SIG-M5 (cell line): ENCODE results near the gene ASTL.
A peak's percentile ranks its signal among the peaks of the same experiment; 100 is the strongest.

Experiments used
- DNase-seq: peaks from one replicate; lab custom pipeline; 2025; lab: John Stamatoyannopoulos, UW

The ASTL gene

DNA sequence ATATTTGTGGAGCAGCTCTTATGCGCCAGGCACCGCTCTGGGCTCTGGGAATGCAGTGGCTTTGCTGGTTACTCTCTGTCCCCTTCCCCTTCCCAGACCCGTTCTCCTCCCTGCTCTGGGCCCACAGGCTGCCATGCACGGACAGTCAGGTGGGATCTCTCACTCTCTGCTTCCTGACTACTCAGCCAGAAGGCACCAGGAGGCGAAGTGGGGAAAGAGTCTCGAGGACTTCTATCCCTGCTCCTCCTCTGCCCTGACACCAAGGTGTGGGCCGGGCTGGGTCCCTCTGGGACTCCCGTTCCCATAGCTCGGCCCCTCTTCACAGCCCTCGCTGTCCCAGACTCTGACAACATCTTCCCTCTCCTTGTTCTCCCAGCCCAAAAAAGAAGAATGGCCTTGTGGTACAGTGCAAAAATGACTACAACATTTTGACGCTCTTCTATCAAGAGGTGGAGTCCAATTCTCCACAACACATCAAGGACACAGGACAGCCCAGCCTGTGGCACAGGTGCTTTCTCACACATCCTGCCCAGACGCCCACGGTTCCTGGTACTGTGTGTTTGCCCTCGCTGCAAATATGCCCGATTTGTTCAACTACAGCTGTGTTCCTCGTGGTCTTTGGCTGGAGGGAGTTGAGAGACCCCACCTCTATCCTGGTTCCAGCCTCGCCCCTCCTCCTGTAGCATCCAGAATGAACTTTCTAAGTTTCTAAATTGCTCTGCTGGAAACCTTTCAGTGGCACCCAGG, 21.0 kb upstream of the ASTL start:
- no peak for DNase-seq

DNA sequence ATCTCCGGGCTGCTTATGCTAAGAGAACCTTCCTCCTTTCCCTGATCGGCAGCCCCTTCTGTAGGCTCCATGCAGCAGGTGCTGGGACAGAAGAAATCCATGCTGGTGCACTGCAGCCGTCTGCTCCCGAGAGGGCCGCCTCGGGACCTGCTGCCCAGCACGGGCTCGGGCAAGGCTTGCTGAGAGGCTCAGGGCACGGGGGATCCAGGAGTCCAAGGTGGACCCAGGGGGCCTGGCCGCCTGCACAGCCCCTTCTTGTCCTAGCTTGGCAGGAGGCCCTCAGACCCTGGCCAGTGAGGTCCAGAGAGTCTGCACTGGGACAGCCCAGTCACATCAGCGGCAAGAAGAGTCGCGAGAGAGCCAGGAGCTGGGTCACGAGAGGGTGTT, 20.2 kb upstream of the ASTL start:
- no peak for DNase-seq

DNA sequence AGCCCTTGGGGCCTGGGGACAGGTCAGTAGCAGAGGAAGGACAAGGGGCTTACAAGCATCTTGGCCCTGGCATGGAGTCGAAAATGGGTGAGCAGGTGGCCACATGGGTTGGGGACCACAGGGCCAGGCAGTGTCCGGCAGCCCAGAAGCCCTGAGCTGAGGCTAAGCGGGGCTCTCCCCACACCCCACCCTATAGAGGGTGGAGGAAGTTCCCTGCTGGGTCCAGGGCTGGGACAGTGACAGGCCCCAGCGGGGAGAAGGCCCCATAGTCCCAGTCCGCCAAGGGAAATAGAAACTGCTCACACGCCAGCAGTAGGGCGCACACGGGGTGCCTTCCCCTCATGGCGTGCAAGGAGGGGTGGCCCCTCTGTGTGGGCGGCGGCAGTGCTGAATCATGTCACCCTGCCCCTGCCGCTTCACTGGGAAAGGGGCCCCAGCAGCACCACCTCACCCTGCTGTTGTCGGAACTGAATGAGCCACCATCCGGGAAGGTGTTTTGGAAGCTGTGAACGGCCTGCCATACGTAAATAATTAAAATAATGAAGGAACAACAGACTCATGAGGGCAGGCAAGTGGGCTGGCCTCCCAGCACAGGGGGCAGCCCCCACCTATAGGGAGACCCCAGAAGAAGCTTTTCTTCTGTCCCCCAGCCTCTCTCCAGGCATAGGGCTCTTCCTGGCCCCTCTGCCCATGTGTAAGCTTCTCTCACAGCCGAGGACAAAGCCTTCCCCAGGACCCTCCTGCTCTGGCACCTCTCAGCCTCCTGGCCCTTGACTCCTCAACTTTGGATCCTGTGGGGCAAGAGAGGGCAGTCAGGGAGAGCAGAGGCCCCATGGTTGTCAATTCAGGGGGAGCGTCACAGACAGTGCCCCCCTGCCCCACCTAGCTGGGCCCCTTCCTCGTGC, 19.6 kb upstream of the ASTL start:
- DNase-seq, result peak; percentile 72

DNA sequence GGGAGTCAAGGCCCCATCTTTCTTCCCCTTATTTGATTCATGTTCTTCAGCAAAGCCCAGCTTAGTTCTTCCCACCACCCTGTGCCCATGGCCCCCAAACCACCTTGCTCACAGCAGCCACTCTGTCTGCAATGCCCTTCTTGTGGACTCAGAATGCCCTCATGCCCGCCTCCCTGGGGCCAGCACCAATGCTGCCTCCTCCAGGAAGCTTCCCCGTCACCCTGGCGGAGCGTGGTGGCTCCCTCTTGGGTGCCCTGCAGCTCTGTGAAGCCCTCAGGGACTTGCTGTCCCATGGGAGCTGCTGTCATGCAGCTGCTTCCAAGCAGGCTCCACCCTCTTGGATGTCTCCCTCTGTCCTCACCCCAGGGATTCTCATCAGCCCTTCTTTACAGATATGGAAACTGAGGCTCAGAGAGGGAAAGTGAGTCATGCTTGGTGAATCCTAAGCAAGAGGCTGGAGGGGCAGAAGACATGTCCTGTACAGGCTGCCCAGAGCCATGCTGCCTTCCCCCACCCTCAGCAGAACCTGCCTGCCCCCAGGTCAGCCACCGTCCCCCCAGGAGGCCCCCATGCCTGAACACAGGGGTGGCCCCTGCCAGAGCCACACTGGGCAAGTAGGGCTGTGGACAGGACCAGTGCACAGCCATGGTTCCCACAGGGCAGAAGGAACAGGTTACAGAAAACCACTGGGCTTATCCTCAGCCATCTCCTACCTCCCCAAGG, 18.8 kb upstream of the ASTL start:
- no peak for DNase-seq

DNA sequence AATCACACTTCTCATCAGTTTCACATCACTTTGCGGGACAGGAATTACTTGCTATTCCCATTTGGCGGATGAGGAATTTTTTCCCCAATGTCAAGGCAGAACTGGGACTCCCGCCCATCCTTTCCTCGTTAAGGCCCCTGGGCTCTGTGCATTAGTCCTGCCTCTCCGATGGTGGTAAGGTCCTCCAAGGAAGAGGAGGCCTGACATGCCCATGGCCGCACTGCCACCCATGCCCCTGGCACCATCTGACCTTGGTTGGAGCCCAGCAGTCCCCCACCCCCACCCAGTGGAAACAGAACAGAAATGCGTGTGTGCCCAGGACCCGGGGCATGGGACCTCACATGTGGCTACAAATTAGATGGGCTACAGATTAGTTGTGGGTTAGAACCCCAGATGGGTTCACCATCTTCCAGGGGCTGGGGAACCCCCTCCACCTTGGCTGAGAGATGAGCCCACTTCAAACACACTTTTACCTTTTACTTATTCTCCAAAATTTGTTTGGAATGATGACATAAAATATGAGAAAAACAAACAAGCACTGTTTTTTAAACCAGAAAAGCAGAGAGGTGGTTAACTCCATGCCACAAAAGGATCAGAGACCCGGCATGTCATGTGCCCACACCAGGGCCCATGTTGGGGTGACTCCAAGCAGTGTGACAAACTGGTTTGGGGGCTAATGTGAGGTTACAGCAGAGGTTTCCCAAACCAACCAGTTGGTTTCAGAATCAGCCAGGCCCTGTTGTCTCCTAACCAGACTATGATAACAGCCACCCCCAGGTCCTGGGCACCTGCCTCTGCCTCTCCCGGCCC, 17.9 kb upstream of the ASTL start:
- no peak for DNase-seq

DNA sequence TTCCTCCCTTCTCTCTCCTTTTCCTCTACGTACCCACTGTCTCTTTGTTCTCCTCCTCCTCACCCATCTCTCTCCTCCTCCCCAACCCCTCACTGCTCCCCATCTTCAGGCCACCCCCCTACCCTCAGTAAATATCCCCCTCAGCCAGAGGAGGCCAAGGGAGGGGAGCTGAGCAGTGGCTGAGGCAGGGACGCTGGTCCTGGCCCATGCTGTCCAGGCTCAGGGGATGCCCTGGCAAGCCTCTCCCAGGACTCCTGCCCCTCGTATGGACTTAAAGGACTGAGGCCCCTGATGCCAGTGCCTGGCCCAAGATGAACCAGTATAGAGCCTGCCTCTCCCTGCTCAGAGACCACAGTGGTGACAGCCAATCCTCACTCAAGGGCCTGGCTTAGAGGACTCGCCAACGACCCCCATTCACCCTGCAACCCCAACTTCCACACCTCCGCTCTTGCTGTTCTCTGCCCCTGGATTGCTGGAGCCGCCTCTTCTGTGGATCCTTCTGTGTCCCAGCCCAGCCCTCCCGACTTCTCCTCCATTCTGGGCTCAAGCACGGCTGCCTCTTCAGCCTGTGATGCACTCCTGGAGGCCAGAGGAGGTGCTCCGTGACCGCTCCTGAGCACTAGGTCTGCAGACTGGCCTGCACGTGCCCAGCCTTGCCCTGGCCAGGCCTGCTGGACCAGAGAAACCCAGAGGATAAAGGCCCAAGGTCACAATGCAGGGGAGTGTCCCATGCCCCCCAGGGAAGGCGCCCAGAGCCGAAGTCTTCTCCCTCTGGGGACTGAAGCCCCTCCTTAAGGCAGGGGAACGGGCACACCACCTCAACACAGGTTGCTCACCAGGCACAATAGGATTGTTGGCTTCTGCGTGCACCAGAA, 16.4 kb upstream of the ASTL start:
- no peak for DNase-seq

DNA sequence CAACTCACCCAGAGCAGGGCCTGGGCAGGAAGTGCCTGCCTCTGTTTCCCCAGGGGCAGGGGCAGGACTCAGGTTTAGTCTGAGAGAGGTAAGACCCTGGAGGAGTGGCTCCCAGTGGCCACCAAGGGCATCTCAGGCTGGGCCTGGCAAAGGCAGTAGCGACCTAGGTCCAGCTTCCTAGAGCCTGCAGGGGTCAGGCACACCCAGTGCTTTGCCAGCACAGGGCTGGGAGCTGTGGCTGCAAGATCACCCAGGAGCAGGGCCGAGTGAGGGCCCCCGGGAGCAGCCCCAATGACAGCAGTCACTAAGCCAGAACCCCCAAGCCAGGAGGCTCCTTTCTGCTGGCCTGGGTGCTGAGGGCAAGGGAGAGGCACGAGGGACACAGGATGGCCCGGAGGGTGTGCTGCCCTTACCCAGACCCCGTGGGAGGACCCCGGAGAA, 15.7 kb upstream of the ASTL start:
- DNase-seq, result no peak

DNA sequence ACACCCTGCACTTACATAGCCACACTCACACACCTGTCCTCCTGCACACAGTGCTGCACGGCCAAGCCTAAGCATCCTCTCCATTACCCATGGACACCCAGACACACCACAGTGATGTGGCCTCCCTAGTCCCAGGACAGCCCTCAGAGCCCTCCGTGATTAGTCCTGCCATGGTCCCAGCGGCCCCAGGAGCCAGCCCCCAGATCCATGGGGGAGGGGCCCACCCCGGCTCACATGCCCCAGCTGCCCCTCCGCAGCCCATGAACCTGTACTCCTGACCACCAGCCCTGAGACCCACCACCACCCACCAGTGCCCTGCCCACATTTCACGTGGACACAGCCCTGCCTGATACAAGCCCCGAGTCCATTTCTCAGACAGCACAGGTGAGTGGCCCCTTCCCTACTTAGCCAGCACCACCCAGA, 15.0 kb upstream of the ASTL start:
- no peak for DNase-seq

DNA sequence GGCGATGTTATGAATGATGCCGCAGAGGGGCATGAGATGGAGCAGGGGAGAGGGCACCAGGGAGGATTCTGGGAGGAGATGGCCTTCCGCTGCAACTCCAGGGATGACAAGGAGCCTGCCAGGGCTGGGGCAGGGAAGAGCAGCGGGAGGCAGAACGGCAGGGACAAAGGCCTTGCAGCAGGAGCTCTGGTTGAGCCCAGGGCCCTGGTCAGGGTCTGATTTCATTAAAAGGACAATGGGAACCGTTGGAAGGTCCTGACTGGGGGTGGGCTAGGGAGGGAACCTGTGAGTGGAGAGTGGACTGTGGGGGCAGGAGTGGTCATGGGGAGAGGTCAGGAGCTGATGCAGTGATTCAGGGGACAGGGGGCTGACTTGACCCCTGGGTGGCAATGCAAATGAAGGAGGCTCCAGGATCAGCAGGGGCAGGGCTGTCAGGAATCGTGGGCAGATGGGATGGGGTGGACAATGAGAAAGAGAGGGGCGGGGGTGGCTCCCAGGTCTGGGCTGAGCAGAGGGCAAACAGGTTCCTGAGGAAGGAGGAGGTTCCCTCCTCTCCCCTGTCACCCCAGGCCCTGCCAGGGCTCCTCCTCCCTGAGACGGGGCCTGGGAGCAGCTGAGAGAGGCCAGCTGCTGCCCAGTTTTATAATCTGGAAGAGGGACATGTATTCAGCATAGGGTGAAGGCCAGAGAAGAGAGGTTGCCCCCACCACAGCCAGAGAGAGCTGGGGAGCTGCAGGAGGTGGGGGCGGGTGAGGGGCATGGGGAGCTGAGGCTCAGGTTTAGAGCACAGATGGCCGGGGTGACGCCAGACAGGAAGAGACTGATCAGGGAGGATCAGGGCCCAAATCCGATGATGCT, 14.2 kb upstream of the ASTL start:
- no peak for DNase-seq

DNA sequence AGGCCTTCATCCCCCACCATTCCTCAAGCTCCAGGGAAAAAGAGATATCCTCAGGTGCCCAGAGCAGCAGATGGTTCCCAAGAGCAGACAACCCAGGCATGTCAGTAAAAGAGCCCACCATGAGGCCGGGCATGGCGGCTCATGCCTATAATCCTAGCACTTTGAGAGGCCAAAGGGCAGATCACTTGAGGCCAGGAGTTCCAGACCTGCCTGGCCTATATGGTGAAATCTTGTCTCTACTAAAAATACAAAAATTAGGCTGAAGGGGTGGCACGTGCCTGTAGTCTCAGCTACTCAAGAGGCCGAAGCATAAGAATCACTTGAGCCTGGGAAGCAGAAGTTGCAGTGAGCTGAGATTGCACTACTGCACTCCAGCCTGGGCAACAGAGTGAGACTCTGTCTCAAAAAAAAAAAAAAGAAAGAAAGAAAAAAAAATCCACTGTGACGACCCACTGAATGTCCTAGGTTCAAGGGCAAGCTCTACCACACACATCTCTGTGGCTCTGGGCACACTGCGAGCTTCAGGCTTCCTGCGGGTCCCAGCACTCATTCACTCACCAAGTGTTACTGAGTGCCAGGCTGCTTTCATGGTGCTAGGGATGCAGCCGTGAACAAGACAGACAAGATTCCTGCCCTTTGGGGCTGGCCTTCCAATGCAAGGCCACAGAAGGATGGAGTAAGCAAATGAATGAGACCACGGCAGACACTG, 13.4 kb upstream of the ASTL start:
- DNase-seq, result no peak

DNA sequence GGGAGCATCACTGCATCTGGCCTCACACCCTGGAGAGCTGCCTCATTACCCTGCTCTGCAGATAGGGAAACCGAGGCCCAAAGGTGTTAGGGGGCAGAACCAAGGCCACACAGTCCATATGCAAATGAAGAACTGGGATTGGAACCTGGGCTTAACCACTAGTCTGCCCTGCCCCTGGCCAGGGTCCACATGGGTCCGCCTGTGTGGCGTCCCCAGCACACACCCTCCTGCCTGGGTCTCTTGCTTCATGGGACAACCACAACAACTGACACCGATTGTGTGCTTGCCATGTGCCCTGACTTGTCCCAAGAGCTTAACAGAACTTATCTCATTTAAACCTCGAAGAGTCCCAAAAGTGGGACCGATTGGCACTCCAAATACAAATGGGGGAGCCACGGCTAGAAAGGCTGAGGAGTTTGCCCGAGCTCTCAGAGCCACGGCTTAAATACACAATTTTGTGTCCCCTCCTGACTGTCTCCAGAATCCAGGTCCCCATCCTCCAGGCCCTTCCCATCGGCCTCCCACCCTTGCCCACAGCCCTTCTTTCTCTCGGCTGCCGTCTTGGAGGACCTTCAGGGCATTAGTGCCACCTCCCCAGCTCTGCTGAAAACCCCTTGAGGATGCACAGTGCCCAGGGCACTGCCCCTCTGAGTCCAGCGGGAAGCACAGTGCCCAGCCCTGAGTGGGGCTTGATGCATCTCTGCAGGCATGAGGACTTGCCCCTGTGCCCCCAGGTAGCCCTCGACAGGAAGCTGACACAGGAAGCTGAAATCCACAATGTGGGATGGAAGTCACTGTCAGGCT, 12.7 kb upstream of the ASTL start:
- DNase-seq, result no peak

DNA sequence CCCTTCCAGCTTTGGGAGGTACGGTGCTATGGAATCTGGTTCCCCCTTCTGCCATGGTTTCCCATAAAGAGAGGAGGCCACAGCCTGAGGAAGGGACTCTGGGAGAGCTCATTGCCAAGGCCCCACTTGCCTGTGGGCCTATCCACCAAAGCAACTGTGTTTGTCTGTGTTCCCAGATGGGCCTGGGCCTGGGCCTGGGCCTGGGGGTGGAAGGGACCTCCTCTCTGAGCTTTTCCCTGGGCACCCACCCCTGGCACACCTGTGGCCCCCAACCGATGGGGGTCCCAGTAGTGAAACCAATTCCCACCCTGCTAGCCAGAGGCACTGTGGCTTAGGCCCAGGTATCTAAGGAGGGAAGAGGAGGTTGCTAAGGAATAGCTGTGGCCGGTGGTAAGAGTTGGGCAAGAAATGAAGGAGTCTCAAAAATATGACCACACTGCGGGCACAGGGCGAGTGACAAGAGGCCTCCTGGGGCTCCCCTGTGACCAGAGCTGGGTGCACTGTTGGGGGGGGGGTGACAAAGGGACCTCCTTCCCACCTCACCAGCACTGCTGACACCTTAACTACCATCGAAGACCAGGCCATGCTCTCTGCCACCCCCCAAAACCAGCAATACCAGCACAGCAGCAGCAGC, 11.8 kb upstream of the ASTL start:
- DNase-seq, result no peak

DNA sequence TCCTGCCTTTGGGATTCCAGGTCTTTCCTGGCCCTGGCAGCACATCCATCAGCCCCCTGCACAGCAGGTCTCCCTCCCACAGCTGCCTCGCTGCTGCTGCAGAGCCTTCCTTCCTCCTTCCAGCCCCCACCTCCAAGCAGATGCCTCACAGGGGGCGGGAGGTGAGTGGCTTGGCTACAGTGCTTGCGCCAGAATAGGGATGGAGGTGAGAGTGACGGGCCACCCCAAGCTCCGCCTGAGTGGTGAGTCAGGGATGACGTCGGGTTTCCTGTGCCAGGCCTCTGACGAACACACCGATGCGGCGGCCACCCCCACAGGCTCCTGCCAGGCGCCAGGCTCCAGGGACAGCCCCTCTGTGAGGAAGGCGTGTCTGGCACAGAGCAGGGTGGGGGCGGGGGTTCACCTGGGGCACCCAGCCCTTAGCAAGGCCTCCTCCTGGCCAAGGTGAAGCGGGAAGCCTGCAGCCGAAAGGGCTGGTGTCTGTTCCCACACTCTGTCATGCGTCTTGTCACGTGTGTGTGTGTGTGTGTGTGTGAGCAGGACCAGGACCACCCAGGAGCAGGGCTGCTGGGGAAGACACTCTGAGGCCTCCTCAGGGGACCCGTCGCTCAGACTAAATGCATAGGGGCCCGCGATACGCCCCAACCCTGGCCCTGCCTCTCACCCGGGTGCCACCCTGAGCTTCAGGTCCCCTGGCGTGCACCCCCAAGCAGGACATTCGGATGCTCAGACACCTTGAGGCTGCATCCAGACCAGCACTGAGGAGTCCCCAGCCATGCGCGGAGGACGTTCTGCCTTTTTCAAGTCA, 10.3 kb upstream of the ASTL start:
- DNase-seq, result peak; percentile 36

DNA sequence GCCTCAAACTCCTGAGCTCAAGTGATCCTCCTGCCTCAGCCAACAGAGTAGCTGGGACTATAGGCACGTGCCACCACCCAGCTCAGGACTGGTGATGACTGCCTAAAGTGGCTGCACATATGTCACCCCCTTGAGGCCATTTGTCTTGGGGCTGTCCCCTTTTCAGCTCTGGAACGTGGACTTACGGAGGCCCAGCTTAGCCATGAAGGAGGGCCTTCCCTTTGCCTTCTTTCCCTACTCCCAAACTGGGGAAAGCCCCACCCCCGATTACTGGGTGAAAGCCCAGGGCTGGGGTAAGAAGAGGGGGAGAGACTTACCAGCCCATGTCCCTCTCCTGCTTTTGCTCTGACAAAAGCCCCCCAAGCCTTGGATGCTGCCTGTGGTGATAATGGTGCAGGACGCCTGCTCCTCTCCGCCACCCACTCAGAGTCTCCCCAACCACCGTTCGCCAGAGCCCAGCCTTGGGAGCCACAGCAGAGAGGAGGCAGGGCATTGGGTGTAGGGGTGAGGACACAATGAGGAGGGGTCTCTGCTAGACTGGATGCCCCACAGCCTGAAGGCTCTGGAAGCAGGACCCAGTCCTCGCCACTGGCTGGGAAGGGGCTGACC, 9.4 kb upstream of the ASTL start:
- DNase-seq, result no peak

DNA sequence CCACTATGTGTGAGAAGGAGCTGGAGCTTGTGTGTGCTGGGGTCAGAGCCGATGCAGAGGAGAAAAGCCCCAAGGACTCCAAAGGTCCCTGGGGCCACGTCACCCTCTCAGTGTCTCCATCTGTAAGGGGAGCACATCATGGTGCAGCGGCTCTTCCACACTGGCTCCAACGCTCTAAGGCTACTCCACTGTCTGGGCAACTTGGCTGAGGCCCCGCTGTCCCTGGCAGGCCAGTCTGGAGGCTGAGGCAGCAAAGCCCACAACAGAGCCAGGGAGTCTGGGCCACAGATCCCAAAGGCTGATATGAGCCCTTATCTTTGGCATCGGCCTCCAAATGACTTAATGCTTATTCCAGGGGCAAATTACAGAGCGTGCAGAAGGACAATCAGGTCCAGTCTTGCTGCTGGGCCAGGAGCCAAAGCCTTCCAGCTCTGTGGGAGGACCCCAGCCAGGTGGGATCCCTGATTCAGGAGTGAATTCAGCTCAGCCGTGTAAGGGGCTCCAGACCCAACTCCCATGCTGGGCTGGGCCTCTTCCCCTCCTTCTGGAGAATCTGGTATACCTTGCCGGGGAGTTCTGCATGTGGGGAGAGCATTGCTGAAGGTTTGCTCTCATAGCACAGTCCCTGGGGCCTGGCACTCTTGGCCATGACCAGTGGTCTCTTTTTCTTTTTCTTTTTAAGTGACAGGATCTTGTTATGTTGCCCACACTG, 8.7 kb upstream of the ASTL start:
- no peak for DNase-seq
